Adrenal gland (tissue), 5 donors: ENCODE results near the gene KRTAP5-2.

Experiments used
- POLR2A ChIP-seq, 2 donors: fragments of 450-650 bp; IDR thresholded peaks; one replicate each; pipeline ENCODE4 v1.6.1; 2017; ENCODE audit warnings: antibody characterized with exemption in 2 of 2, mild to moderate bottlenecking in 2 of 2, moderate library complexity in 1 of 2
- TF ChIP-seq, protein P1 (sequence below), 6 experiments: fragments of 450-650 bp in 4 of 6; fragments of 200-600 bp in 2 of 6; sonication (generic) in 1 of 6; IDR thresholded peaks; 1 replicate in 5 of 6; 2 replicates in 1 of 6; pipeline versions ENCODE4 v1.5.1 to v1.8.0; 2016 to 2021; ENCODE audit warnings: antibody characterized with exemption in 6 of 6, mild to moderate bottlenecking in 2 of 6, moderate library complexity in 1 of 6
- donor health status: DM: no; HTN: no; CAD: no.

DNA sequence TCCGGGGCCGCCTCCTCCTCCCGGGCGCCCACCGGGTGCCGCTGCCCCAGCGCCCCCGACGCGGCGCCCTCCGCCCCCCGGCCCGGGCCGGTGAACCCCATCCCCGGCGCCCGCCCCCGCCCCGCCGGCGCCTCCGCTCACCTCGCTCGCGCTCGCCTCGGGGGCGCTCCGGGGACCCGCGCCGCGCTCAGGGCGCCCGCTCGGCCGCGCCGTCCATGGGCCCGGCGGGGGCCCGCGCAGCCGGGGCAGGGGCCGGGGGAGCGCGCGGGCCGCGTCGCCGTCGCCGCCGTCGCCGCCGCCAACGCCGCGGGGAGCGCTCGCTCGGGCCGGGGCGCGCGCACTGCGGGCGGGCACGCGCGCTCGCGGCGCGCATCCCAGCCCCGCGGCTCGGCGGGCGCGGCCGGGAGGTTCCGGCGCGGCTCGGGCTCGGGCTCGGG, 26.3 kb downstream of the KRTAP5-2 start:
- TF ChIP-seq, protein P1, sequence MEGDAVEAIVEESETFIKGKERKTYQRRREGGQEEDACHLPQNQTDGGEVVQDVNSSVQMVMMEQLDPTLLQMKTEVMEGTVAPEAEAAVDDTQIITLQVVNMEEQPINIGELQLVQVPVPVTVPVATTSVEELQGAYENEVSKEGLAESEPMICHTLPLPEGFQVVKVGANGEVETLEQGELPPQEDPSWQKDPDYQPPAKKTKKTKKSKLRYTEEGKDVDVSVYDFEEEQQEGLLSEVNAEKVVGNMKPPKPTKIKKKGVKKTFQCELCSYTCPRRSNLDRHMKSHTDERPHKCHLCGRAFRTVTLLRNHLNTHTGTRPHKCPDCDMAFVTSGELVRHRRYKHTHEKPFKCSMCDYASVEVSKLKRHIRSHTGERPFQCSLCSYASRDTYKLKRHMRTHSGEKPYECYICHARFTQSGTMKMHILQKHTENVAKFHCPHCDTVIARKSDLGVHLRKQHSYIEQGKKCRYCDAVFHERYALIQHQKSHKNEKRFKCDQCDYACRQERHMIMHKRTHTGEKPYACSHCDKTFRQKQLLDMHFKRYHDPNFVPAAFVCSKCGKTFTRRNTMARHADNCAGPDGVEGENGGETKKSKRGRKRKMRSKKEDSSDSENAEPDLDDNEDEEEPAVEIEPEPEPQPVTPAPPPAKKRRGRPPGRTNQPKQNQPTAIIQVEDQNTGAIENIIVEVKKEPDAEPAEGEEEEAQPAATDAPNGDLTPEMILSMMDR (IDR thresholded peaks at IDR 0.05), result no peak
- TF ChIP-seq POLR2A (IDR thresholded peaks at IDR 0.05), result no peak
